ENCODE measurements around the gene THSD1. TPM values are rescaled to one million over a fixed set of nuclear protein-coding genes. Genes with fewer than 3 reads are reported as not detected.

THSD1 gene
- total and polyA plus RNA-seq, 10 of the 15 experiments (the other 5 are each of a cell fraction or from before 2014, with no cell fraction given) = 0.03 to 0.20 (median 0.13) TPM; not detected in 2

GRCh38 chr13:52395704-52396103 is 10.3 kb downstream of the THSD1 start:
- POLR2A ChIA-PET = no interaction called here
- intact Hi-C loops (cut with micrococcal nuclease; ENCODE audit: unreplicated experiment) (no loop called here), in situ Hi-C loops (cut with MboI) (no loop called here)
- CTCF ChIA-PET = no interaction called here
- Histone ChIP-seq H3K9ac (ENCODE audit: control insufficient read depth, insufficient read depth, low read length) (no peak overlapping the region), H3K27me3 (replicated peaks in 1 of 2; ENCODE audit: control insufficient read depth in 2 of 2, insufficient read depth in 2 of 2, low read length in 1 of 2) (no peaks in the 10 kb centered on the region; a peak in 1 of 4 replicates), H3K36me3 (ENCODE audit: control insufficient read depth in 2 of 2, insufficient read depth in 2 of 2, low read length in 1 of 2) (no peaks in the 10 kb centered on the region), H3K27ac (ENCODE audit: control insufficient read depth, insufficient read depth) (no peak overlapping the region), H4K20me1 (ENCODE audit: control insufficient read depth, insufficient read depth) (no peaks in the 10 kb centered on the region), H3K4me3 (no peak overlapping the region), H3K4me1 (ENCODE audit: control insufficient read depth, insufficient read depth, low read length) (no peaks in the 10 kb centered on the region), H2AFZ (ENCODE audit: control insufficient read depth, low read depth, low read length) (no peak overlapping the region), H3K4me2 (ENCODE audit: control insufficient read depth, insufficient read depth) (no peak overlapping the region), H3K79me2 (ENCODE audit: control insufficient read depth, insufficient read depth, low read length) (no peaks in the 10 kb centered on the region), H3K9me3 (replicated peaks; ENCODE audit: control insufficient read depth, insufficient read depth, low read length) (no peaks in the 10 kb centered on the region)
- ATAC-seq (no peak), DNase-seq (ENCODE audit: low read depth, low spot score) (no peak), FAIRE-seq (no peak)
- 33% methylated on average over 4 of the region's 4 CpGs for WGBS (ENCODE audit: insufficient coverage, insufficient replicate concordance, low lambda C conversion rate, missing lambda C conversion rate)
- BruUV-seq (replicated peaks) = no TSS peak
- SMC1A ChIA-PET (ENCODE audit: uncharacterized antibody, unreplicated experiment) = no interaction called here
- no peak for TF ChIP-seq NR2C1 (IDR thresholded peaks at IDR 0.05)
- no peak for TF ChIP-seq ATF2 (IDR thresholded peaks at IDR 0.05; ENCODE audit: low read length)
- TF ChIP-seq E2F8 (IDR thresholded peaks at IDR 0.05; ENCODE audit: low read depth, partially characterized antibody) = no peak
- TF ChIP-seq BMI1 (IDR thresholded peaks at IDR 0.05; ENCODE audit: borderline replicate concordance) = no peak
- no peak for TF ChIP-seq MEF2B (IDR thresholded peaks at IDR 0.05; ENCODE audit: partially characterized antibody, poor library complexity, severe bottlenecking)
- no peak for TF ChIP-seq YY1 (IDR thresholded peaks at IDR 0.05; ENCODE audit: low read depth, low read length)
- no peak for TF ChIP-seq HDGF (IDR thresholded peaks at IDR 0.05)
- TF ChIP-seq POLR2AphosphoS5 (IDR thresholded peaks at IDR 0.05; ENCODE audit: low read length) = no peak
- no peak for TF ChIP-seq MTA2 (IDR thresholded peaks at IDR 0.05; ENCODE audit: low read depth)
- TF ChIP-seq, protein P1, sequence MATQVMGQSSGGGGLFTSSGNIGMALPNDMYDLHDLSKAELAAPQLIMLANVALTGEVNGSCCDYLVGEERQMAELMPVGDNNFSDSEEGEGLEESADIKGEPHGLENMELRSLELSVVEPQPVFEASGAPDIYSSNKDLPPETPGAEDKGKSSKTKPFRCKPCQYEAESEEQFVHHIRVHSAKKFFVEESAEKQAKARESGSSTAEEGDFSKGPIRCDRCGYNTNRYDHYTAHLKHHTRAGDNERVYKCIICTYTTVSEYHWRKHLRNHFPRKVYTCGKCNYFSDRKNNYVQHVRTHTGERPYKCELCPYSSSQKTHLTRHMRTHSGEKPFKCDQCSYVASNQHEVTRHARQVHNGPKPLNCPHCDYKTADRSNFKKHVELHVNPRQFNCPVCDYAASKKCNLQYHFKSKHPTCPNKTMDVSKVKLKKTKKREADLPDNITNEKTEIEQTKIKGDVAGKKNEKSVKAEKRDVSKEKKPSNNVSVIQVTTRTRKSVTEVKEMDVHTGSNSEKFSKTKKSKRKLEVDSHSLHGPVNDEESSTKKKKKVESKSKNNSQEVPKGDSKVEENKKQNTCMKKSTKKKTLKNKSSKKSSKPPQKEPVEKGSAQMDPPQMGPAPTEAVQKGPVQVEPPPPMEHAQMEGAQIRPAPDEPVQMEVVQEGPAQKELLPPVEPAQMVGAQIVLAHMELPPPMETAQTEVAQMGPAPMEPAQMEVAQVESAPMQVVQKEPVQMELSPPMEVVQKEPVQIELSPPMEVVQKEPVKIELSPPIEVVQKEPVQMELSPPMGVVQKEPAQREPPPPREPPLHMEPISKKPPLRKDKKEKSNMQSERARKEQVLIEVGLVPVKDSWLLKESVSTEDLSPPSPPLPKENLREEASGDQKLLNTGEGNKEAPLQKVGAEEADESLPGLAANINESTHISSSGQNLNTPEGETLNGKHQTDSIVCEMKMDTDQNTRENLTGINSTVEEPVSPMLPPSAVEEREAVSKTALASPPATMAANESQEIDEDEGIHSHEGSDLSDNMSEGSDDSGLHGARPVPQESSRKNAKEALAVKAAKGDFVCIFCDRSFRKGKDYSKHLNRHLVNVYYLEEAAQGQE (IDR thresholded peaks at IDR 0.05; ENCODE audit: low read depth, low read length) = no peak
- TF ChIP-seq EGR1 (IDR thresholded peaks at IDR 0.05; ENCODE audit: borderline replicate concordance in 1 of 2, low read depth in 2 of 2, low read length in 2 of 2) = no peak
- TF ChIP-seq BCL3 (IDR thresholded peaks at IDR 0.05; ENCODE audit: borderline replicate concordance, insufficient read depth, low read depth, low read length, poor library complexity, severe bottlenecking) = no peak
- RAD21 ChIA-PET (ENCODE audit: unreplicated experiment) = no interaction called here
